Stomach (tissue), 9 donors: ENCODE data around the gene SH2D3C. TPM values are rescaled to one million over a fixed set of nuclear protein-coding genes. Genes with fewer than 3 reads are reported as not detected.

Experiments
- DNase-seq, 2 donors: peaks; one replicate each; pipeline versions ENCODE4 v3.0.0 to v3.0.0-alpha.2; 2013 to 2019
- H3K27ac ChIP-seq, 5 donors: fragments of 200-600 bp in 4 of 5; sonication (generic) in 4 of 5; one replicate each; pipeline ENCODE4 v1.5.1; 2013 to 2019; ENCODE audit warnings: mild to moderate bottlenecking in 1 of 5, moderate library complexity in 1 of 5
- H3K27me3 ChIP-seq, 3 donors: fragments of 200-600 bp; sonication (generic); one replicate each; pipeline ENCODE4 v1.5.1; 2017 to 2019; ENCODE audit warnings: mixed run types in 1 of 3
- H3K36me3 ChIP-seq, 4 donors: fragments of 200-600 bp; sonication (generic); 1 replicate in 3 of 4; 2 replicates in 1 of 4; pipeline ENCODE4 v1.5.1; 2016 to 2019
- H3K4me1 ChIP-seq, 4 donors: fragments of 200-600 bp; sonication (generic); one replicate each; pipeline ENCODE4 v1.5.1; 2016 to 2019
- H3K4me3 ChIP-seq, 4 donors: fragments of 200-600 bp; sonication (generic) in 3 of 4; one replicate each; pipeline ENCODE4 v1.5.1; 2016 to 2019; ENCODE audit warnings: mild to moderate bottlenecking in 1 of 4
- H3K9me3 ChIP-seq, 4 donors: fragments of 200-600 bp; sonication (generic); one replicate each; pipeline ENCODE4 v1.5.1; 2016 to 2019
- EP300 ChIP-seq: sonication (generic); formaldehyde crosslinking; IDR thresholded peaks from one replicate; pipeline ENCODE4 v1.6.1; 2017; ENCODE audit warnings: antibody characterized with exemption
- POLR2A ChIP-seq, 4 donors: fragments of 450-650 bp; IDR thresholded peaks; one replicate each; pipeline ENCODE4 v1.6.1; 2016; ENCODE audit warnings: antibody characterized with exemption in 4 of 4, control low read depth in 2 of 4, mild to moderate bottlenecking in 1 of 4, moderate library complexity in 1 of 4
- POLR2AphosphoS5 ChIP-seq, 3 donors: sonication (generic); formaldehyde crosslinking; IDR thresholded peaks; one replicate each; pipeline ENCODE4 v1.6.1; 2016; ENCODE audit warnings: antibody characterized with exemption in 3 of 3
- WGBS, 5 donors: extraction: QIAGEN DNeasy Blood & Tissue Kit in 3 of 5; methylation state at CpG; one replicate each; pipeline versions ENCODE4 v1.1.5 to v1.1.7; 2013 to 2018; 5-methylcytosine and 5-hydroxymethylcytosine counted together
- intact Hi-C: fragments of 100-400 bp; cut with DNase I; formaldehyde crosslinking; loops from one replicate; pipeline ENCODE4 v1.15.1; 2023; ENCODE audit warnings: low total_unique reads
- polyA plus RNA-seq, 3 donors: library from polyadenylated mRNA; stranded (reverse); fragments of 200-250 nt; gene quantifications; one replicate each; pipeline ENCODE4 v1.2.3, GENCODE V29; 2013
- total RNA-seq, 5 donors: library from RNA; depleted of rRNA; stranded (reverse); fragments of >200 nt; gene quantifications; one replicate each; pipeline versions ENCODE4 v1.1.0 to v1.2.3, GENCODE V29; 2014 to 2016
- TF ChIP-seq, protein P1 (sequence below), 7 experiments: fragments of 450-650 bp in 4 of 7; fragments of 200-600 bp in 3 of 7; sonication (generic) in 3 of 7; IDR thresholded peaks; one replicate each; pipeline ENCODE4 v1.5.1; 2016 to 2019; ENCODE audit warnings: antibody characterized with exemption in 7 of 7, control low read depth in 2 of 7, mild to moderate bottlenecking in 1 of 7
- donor health status: healthy with polysubstance abuse.
- donor health status: Bipolar disorder and iron deficiency.
- donor health status: healthy.

Gene SH2D3C
- total and polyA plus RNA-seq, 8 donors = 1.8 to 38.1 (median 4.5) TPM; not detected in 2

DNA sequence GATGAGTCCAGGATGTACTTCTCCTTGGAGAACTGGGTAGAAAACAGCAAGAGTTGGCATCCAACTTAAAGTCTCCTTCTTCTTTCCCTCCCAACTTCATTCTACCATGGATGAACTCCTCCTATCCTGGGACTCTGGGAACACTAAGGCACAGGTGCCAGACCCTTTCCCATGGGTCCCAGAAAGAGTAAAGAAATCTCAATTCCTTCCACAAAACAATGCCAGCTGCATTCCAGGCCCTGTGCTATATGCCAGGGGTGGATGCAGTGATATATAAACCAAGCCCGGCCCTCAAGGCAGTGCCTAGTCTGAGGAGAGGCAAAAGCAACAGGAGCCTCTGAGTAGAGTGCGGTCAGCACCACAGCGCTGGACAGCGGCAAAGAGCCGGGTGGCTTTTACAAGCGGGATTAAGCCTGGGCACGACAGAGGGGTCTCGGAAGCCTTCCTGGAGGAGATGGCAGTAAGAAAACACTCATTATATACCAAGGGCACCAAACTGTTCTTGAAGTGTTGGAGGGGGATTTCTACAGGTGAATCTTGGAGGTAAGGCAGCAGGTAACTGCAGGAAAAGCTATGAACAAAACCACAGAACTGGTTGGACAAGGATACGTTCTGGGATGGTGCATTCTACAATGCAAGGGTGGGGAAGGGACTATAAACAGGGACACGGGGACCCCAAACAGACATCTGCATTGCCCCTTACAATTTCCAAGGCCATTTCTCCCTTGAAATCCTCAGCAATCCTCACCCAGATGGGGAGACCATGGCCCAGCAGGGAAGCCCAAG lies 27.0 kb downstream of the SH2D3C start:
- 25 to 48% (median 28%) methylated on average over 9 to 10 of the region's 10 CpGs for WGBS, 5 donors
- H3K4me3 ChIP-seq = no peak overlapping the region
- peaks cover 8 to 81% (median 20%) of the 10 kb centered on the region in 3 donors for H3K27me3 ChIP-seq
- H3K36me3 ChIP-seq = peaks cover 4 to 49% (median 30%) of the 10 kb centered on the region in 4 donors
- no peak overlapping the region for H3K27ac ChIP-seq
- DNase-seq = peak in 1 of 2 donors; percentile 66
- peaks cover 10 to 17% (median 15%) of the 10 kb centered on the region in 4 donors for H3K4me1 ChIP-seq
- intact Hi-C loops = no loop called here
- TF ChIP-seq POLR2AphosphoS5 (IDR thresholded peaks at IDR 0.05) (no peak), EP300 (no peak), POLR2A (IDR thresholded peaks at IDR 0.05) (no peak)
- TF ChIP-seq, protein P1, sequence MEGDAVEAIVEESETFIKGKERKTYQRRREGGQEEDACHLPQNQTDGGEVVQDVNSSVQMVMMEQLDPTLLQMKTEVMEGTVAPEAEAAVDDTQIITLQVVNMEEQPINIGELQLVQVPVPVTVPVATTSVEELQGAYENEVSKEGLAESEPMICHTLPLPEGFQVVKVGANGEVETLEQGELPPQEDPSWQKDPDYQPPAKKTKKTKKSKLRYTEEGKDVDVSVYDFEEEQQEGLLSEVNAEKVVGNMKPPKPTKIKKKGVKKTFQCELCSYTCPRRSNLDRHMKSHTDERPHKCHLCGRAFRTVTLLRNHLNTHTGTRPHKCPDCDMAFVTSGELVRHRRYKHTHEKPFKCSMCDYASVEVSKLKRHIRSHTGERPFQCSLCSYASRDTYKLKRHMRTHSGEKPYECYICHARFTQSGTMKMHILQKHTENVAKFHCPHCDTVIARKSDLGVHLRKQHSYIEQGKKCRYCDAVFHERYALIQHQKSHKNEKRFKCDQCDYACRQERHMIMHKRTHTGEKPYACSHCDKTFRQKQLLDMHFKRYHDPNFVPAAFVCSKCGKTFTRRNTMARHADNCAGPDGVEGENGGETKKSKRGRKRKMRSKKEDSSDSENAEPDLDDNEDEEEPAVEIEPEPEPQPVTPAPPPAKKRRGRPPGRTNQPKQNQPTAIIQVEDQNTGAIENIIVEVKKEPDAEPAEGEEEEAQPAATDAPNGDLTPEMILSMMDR (IDR thresholded peaks at IDR 0.05) = no peak
- no peaks in the 10 kb centered on the region for H3K9me3 ChIP-seq

DNA sequence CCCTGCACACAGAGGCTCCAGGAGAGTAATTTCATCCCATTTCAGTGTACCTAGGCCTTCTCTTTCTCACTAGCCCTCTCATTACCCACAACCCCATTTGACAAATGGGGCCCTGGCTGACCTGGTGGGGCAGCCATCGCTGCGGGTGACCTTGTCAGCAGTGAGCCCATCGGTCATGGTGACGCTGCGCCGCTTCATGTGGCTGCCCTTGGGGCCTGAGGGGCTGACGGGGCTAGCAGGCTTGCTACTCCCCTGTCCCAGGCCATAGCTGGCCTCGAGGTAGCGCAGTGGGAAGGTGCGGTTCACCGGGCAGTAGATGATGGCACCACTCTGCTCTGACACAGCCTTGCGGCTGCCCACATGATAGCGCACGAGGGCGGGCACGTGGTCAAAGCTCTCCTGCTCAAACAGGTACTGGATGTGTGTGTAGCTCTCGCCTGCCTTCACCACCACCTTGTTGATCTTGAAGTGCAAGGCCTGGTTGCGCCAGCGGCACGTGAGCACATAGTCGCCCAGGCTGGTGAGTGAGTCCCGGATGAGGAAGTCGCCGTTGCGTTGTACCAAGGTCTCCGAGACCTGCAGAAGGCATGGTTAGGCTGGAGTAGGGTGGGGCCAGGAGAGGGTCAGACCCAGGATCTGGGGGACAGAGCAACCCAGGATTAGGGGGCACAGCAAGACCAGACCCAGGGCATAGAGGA lies 29.2 kb downstream of the SH2D3C start:
- whole genome bisulfite sequencing, 5 donors = 90 to 96% (median 92%) methylated on average over 21 to 26 of the region's 26 CpGs
- peaks cover 0 to 4% (median 2%) of the 10 kb centered on the region in 4 donors for H3K4me1 ChIP-seq
- H3K36me3 ChIP-seq = peaks cover 4 to 62% (median 39%) of the 10 kb centered on the region in 4 donors
- TF ChIP-seq, protein P1 (IDR thresholded peaks at IDR 0.05) = no peak
- H3K27me3 ChIP-seq = peaks cover 0 to 64% (median 8%) of the 10 kb centered on the region in 3 donors
- no peaks in the 10 kb centered on the region for H3K9me3 ChIP-seq
- H3K4me3 ChIP-seq = no peak overlapping the region
- H3K27ac ChIP-seq = no peak overlapping the region
- DNase-seq = no peak
- intact Hi-C loops = no loop called here

DNA sequence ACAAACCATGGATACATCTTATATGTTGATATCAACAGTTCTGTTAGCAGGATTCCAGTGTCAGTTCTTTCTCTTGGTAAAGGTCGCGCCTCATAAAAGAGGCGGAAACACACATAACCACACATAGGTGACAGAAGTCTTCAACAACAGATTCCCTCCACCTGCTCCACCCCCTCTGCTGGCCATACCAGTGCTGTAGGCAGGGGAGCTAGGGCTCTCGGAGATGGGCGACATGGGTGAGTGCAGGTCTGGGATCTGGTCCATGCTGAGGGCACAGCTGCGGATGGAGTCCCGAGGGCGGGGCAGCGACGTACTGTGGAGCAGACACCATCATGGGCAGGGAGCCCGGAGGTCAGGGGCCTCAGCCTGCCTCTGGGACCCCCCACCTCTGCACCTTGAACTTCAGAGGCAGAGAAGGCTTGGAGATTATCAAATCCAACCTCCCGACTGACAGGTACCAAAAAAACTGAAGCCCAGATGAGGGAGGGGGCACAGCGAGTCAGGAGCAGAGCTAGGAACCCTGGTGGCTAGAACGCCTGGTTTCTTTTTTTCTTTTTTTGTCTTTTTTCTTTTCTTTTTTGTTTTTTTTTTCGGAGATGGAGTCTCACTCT lies 31.4 kb downstream of the SH2D3C start:
- Histone ChIP-seq H3K4me3 (no peak overlapping the region), H3K4me1 (peaks cover 0 to 11% (median 6%) of the 10 kb centered on the region in 4 donors), H3K9me3 (no peaks in the 10 kb centered on the region), H3K27me3 (peaks cover 0 to 56% (median 4%) of the 10 kb centered on the region in 3 donors), H3K27ac (no peak overlapping the region), H3K36me3 (peaks cover 4 to 71% (median 44%) of the 10 kb centered on the region in 4 donors)
- intact Hi-C loops = no loop called here
- 61 to 75% (median 64%) methylated on average over 13 to 15 of the region's 15 CpGs for WGBS, 5 donors
- TF ChIP-seq, protein P1 (IDR thresholded peaks at IDR 0.05) = no peak
- TF ChIP-seq EP300 = no peak
- no peak for TF ChIP-seq POLR2AphosphoS5 (IDR thresholded peaks at IDR 0.05)
- no peak for TF ChIP-seq POLR2A (IDR thresholded peaks at IDR 0.05)
- DNase-seq = no peak

DNA sequence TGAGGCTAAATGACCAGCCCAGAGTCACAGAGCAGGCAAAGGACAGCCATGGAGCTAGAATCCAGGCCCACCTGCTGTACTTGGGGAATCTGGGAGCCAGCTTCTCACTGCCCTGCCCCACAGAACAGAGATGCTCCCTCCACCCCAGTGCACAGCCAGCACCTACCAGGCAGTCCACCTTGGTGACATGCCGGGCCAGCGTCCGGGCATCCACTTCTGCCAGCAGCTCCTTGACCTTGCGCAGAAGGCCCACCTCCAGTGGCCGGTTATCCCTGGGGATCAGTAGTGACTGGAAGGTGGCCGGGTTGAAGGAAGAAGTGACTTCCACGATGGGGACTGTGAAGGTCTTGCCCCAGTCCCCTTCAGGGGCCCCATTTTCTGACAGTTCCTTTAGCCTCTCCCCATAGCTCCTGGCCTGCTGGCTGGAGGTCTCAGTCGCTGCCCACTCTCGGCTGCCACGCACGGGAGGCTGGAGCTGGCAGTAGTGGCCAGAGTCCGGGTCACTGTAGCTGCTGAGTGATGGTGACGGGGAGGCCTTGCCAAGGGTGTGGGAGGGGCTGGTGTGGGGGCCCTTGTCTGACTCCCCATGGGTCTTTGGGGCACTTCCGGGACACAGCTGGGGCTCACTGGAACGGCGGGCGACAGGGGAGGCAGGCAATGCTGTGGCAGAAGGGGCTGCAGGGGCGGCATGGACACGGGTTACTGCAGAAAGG lies 33.9 kb downstream of the SH2D3C start:
- DNase-seq = no peak
- intact Hi-C loops = no loop called here
- no peak overlapping the region for H3K27ac ChIP-seq
- peaks cover 0 to 46% (median 11%) of the 10 kb centered on the region in 3 donors for H3K27me3 ChIP-seq
- WGBS, 5 donors = 91 to 94% (median 92%) methylated on average over 13 to 19 of the region's 19 CpGs
- peaks cover 4 to 68% (median 46%) of the 10 kb centered on the region in 4 donors for H3K36me3 ChIP-seq
- TF ChIP-seq POLR2A (IDR thresholded peaks at IDR 0.05) = no peak
- no peak for TF ChIP-seq POLR2AphosphoS5 (IDR thresholded peaks at IDR 0.05)
- TF ChIP-seq, protein P1 (IDR thresholded peaks at IDR 0.05) = no peak
- no peak for TF ChIP-seq EP300
- H3K4me1 ChIP-seq = peaks cover 11 to 31% (median 20%) of the 10 kb centered on the region in 4 donors
- no peaks in the 10 kb centered on the region for H3K9me3 ChIP-seq
- H3K4me3 ChIP-seq = no peak overlapping the region
